A549 (cell line): Measurements from ENCODE around the gene GAB1.

Source experiments
- CEBPB ChIP-seq, 2 experiments: fragments of >200 bp in 1 of 2; sonication (Bioruptor Twin) in 1 of 2; formaldehyde crosslinking in 1 of 2; IDR thresholded peaks; 2 replicates each; pipeline ENCODE4 v1.6.1; 2012 to 2016
- CHD4 ChIP-seq: fragments of 200-600 bp; sonication (generic); IDR thresholded peaks from 2 replicates; pipeline ENCODE4 v1.6.1; 2016; ENCODE audit warnings: antibody characterized with exemption, mild to moderate bottlenecking, borderline replicate concordance
- KDM5A ChIP-seq: fragments of 200-600 bp; sonication (generic); IDR thresholded peaks from 2 replicates; pipeline ENCODE4 v1.6.1; 2016; ENCODE audit warnings: antibody characterized with exemption, mild to moderate bottlenecking
- MAZ ChIP-seq: fragments of 150-350 bp; IDR thresholded peaks from 2 replicates; pipeline ENCODE4 v1.6.1; 2014; ENCODE audit warnings: antibody characterized with exemption, low read depth, low read length, borderline replicate concordance
- POLR2A ChIP-seq: IDR thresholded peaks from 2 replicates; pipeline ENCODE4 v1.6.1; 2012; ENCODE audit warnings: mild to moderate bottlenecking, low read length
- RCOR1 ChIP-seq: fragments of 150-350 bp; IDR thresholded peaks from 2 replicates; pipeline ENCODE4 v1.6.1; 2014; ENCODE audit warnings: antibody characterized with exemption, low read length, low read depth
- RFX5 ChIP-seq: fragments of 450-650 bp; IDR thresholded peaks from 2 replicates; pipeline ENCODE4 v1.7.1; 2014; ENCODE audit warnings: antibody characterized with exemption, mild to moderate bottlenecking, moderate library complexity
- RNF2 ChIP-seq: fragments of 200-600 bp; sonication (generic); IDR thresholded peaks from 2 replicates; pipeline ENCODE4 v1.6.1; 2016; ENCODE audit warnings: low read depth, mild to moderate bottlenecking, antibody characterized with exemption, moderate library complexity, borderline replicate concordance
- TF ChIP-seq, protein P1 (sequence below): fragments of >200 bp; sonication (Bioruptor Twin); formaldehyde crosslinking; IDR thresholded peaks from 3 replicates; pipeline ENCODE4 v1.5.1; 2016
- TF ChIP-seq, protein P2 (sequence below): IDR thresholded peaks from 2 replicates; pipeline ENCODE4 v1.6.1; 2012
- TF ChIP-seq, protein P3 (sequence below): fragments of >200 bp; sonication (Bioruptor Twin); formaldehyde crosslinking; IDR thresholded peaks from 3 replicates; pipeline ENCODE4 v1.6.1; 2016
- TF ChIP-seq, protein P4 (sequence below): IDR thresholded peaks from 2 replicates; pipeline ENCODE4 v1.6.1; 2012

DNA sequence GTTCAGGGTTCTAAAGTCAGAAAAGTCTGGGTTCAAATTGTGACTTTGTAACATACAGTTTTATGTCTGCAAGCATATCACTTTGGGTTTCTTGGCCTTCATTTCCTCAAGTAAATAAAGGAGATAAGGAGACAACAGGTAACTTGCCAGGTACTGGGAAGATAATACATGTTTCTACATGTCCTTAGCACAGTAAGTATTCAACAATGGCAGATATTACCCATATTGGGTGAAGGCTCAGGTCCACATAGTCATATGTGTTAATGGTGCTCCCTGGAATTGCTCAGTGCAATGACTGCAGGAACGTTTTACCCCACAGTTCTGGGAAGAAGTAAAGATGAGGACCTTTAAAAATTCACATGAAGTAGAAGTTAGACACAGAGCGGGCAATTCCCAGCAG lies 35.8 kb upstream of the GAB1 start:
- no peak for TF ChIP-seq RFX5
- TF ChIP-seq, protein P1, sequence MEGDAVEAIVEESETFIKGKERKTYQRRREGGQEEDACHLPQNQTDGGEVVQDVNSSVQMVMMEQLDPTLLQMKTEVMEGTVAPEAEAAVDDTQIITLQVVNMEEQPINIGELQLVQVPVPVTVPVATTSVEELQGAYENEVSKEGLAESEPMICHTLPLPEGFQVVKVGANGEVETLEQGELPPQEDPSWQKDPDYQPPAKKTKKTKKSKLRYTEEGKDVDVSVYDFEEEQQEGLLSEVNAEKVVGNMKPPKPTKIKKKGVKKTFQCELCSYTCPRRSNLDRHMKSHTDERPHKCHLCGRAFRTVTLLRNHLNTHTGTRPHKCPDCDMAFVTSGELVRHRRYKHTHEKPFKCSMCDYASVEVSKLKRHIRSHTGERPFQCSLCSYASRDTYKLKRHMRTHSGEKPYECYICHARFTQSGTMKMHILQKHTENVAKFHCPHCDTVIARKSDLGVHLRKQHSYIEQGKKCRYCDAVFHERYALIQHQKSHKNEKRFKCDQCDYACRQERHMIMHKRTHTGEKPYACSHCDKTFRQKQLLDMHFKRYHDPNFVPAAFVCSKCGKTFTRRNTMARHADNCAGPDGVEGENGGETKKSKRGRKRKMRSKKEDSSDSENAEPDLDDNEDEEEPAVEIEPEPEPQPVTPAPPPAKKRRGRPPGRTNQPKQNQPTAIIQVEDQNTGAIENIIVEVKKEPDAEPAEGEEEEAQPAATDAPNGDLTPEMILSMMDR = no peak
- TF ChIP-seq, protein P2, sequence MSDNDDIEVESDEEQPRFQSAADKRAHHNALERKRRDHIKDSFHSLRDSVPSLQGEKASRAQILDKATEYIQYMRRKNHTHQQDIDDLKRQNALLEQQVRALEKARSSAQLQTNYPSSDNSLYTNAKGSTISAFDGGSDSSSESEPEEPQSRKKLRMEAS = no peak
- TF ChIP-seq, protein P3, sequence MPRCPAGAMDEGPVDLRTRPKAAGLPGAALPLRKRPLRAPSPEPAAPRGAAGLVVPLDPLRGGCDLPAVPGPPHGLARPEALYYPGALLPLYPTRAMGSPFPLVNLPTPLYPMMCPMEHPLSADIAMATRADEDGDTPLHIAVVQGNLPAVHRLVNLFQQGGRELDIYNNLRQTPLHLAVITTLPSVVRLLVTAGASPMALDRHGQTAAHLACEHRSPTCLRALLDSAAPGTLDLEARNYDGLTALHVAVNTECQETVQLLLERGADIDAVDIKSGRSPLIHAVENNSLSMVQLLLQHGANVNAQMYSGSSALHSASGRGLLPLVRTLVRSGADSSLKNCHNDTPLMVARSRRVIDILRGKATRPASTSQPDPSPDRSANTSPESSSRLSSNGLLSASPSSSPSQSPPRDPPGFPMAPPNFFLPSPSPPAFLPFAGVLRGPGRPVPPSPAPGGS = no peak
- no peak for TF ChIP-seq RCOR1
- TF ChIP-seq RNF2 = no peak
- TF ChIP-seq MAZ = no peak
- TF ChIP-seq POLR2A = no peak
- TF ChIP-seq CHD4 = no peak
- no peak for TF ChIP-seq CEBPB (IDR thresholded peaks at IDR 0.05)
- TF ChIP-seq, protein P4, sequence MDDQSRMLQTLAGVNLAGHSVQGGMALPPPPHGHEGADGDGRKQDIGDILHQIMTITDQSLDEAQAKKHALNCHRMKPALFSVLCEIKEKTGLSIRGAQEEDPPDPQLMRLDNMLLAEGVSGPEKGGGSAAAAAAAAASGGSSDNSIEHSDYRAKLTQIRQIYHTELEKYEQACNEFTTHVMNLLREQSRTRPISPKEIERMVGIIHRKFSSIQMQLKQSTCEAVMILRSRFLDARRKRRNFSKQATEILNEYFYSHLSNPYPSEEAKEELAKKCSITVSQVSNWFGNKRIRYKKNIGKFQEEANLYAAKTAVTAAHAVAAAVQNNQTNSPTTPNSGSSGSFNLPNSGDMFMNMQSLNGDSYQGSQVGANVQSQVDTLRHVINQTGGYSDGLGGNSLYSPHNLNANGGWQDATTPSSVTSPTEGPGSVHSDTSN = no peak
- TF ChIP-seq KDM5A = no peak
